Trophoblast cell (in vitro differentiated cells and primary cell): Measurements from ENCODE around the gene UBALD1.

Experiments used
- DNase-seq, 2 donors: peaks; one replicate each; pipeline ENCODE4 v3.0.0-alpha.2; 2016
- H2AFZ ChIP-seq: 2 replicates; pipeline ENCODE4 v1.6.1; 2013; ENCODE audit warnings: low read length, moderate library complexity, mild to moderate bottlenecking; ENCODE audit not compliant: insufficient read depth, poor library complexity
- H2AK5ac ChIP-seq: 2 replicates; pipeline ENCODE4 v1.6.1; 2013; ENCODE audit warnings: mild to moderate bottlenecking, low read length
- H2BK120ac ChIP-seq: 2 replicates; pipeline ENCODE4 v1.6.1; 2013; ENCODE audit warnings: low read length, mild to moderate bottlenecking, moderate library complexity; ENCODE audit not compliant: insufficient read depth, poor library complexity
- H2BK12ac ChIP-seq: 2 replicates; pipeline ENCODE4 v1.6.1; 2013; ENCODE audit warnings: mild to moderate bottlenecking, low read length, moderate library complexity
- H2BK5ac ChIP-seq: 2 replicates; pipeline ENCODE4 v1.6.1; 2013; ENCODE audit warnings: low read length, low read depth, moderate library complexity, mild to moderate bottlenecking; ENCODE audit not compliant: poor library complexity
- H3K14ac ChIP-seq: 2 replicates; pipeline ENCODE4 v1.6.1; 2013; ENCODE audit warnings: mild to moderate bottlenecking, low read length
- H3K18ac ChIP-seq: 2 replicates; pipeline ENCODE4 v1.6.1; 2013; ENCODE audit warnings: mild to moderate bottlenecking, low read length
- H3K23ac ChIP-seq: 2 replicates; pipeline ENCODE4 v1.6.1; 2013; ENCODE audit warnings: low read length
- H3K27ac ChIP-seq: 2 replicates; pipeline ENCODE4 v1.5.1; 2013; ENCODE audit warnings: low read depth, mild to moderate bottlenecking, inconsistent platforms, low read length, moderate library complexity
- H3K27me3 ChIP-seq: 2 replicates; pipeline ENCODE4 v1.6.1; 2013; ENCODE audit warnings: inconsistent platforms, mild to moderate bottlenecking, low read length, moderate library complexity; ENCODE audit not compliant: insufficient read depth
- H3K36me3 ChIP-seq, 2 experiments: 1 replicate in 1 of 2; 2 replicates in 1 of 2; pipeline ENCODE4 v1.6.1; 2013; ENCODE audit warnings: low read length in 2 of 2, mild to moderate bottlenecking in 2 of 2, moderate library complexity in 1 of 2; ENCODE audit not compliant: insufficient read depth in 2 of 2, control insufficient read depth in 1 of 2
- H3K4ac ChIP-seq: 2 replicates; pipeline ENCODE4 v1.6.1; 2013; ENCODE audit warnings: low read depth, mild to moderate bottlenecking, low read length, moderate library complexity
- H3K4me1 ChIP-seq, 2 experiments: 1 replicate in 1 of 2; 2 replicates in 1 of 2; pipeline ENCODE4 v1.6.1; 2013; ENCODE audit warnings: low read length in 2 of 2, mild to moderate bottlenecking in 2 of 2, moderate library complexity in 1 of 2; ENCODE audit not compliant: insufficient read depth in 2 of 2, control insufficient read depth in 1 of 2
- H3K4me2 ChIP-seq: 2 replicates; pipeline ENCODE4 v1.6.1; 2013; ENCODE audit warnings: inconsistent platforms, mild to moderate bottlenecking, low read length, moderate library complexity
- H3K4me3 ChIP-seq: 2 replicates; pipeline ENCODE4 v1.5.1; 2013; ENCODE audit warnings: mild to moderate bottlenecking, low read depth, low read length, inconsistent platforms
- H3K79me1 ChIP-seq: one replicate; pipeline ENCODE4 v1.6.1; 2013; ENCODE audit warnings: low read length
- H3K79me2 ChIP-seq: 2 replicates; pipeline ENCODE4 v1.6.1; 2013; ENCODE audit warnings: low read length, mild to moderate bottlenecking; ENCODE audit not compliant: control insufficient read depth, insufficient read depth, poor library complexity
- H3K9ac ChIP-seq: 2 replicates; pipeline ENCODE4 v1.6.1; 2013; ENCODE audit warnings: mild to moderate bottlenecking, low read length
- H3K9me3 ChIP-seq: 2 replicates; pipeline ENCODE4 v1.6.1; 2013; ENCODE audit warnings: low read depth, mild to moderate bottlenecking, control low read depth, inconsistent platforms, low read length; ENCODE audit not compliant: insufficient read depth
- H4K12ac ChIP-seq: 2 replicates; pipeline ENCODE4 v1.6.1; 2013; ENCODE audit warnings: low read depth, mild to moderate bottlenecking, low read length, moderate library complexity
- H4K8ac ChIP-seq: 2 replicates; pipeline ENCODE4 v1.6.1; 2013; ENCODE audit warnings: low read depth, mild to moderate bottlenecking, low read length, moderate library complexity
- H4K91ac ChIP-seq: one replicate; pipeline ENCODE4 v1.6.1; 2013; ENCODE audit warnings: low read depth, mild to moderate bottlenecking, low read length, moderate library complexity
- WGBS: extraction: QIAGEN DNeasy Blood & Tissue Kit; methylation state at CpG from one replicate; pipeline ENCODE4 v1.1.7; 2013; ENCODE audit warnings: missing lambda C conversion rate; ENCODE audit not compliant: insufficient read length, insufficient coverage; ENCODE audit errors: extremely low coverage; 5-methylcytosine and 5-hydroxymethylcytosine counted together

UBALD1 gene

GRCh38 chr16:4611337-4612021 lies 3.2 kb downstream of the UBALD1 start:
- H3K9me3 ChIP-seq = no peaks in the 10 kb centered on the region
- H2AK5ac ChIP-seq = peak overlapping the region; percentile 4
- H3K79me2 ChIP-seq = peaks cover 29% of the 10 kb centered on the region
- no peak overlapping the region for H2BK5ac ChIP-seq
- peak overlapping the region; percentile 81 for H3K4ac ChIP-seq
- H3K23ac ChIP-seq = no peak overlapping the region
- no peak overlapping the region for H4K91ac ChIP-seq
- WGBS = no CpG with 5 or more reads among the region's 22 CpGs
- H3K4me3 ChIP-seq = no peak overlapping the region
- H3K27me3 ChIP-seq = no peaks in the 10 kb centered on the region
- peaks cover 16 to 30% of the 10 kb centered on the region in 2 experiments for H3K4me1 ChIP-seq
- peaks cover 33 to 34% of the 10 kb centered on the region in 2 experiments for H3K36me3 ChIP-seq
- H4K8ac ChIP-seq = no peak overlapping the region
- H4K12ac ChIP-seq = no peak overlapping the region
- H3K18ac ChIP-seq = peak overlapping the region; percentile 1
- H2BK12ac ChIP-seq = no peak overlapping the region
- no peak overlapping the region for H2AFZ ChIP-seq
- no peak overlapping the region for H3K14ac ChIP-seq
- H3K9ac ChIP-seq = no peak overlapping the region
- no peak for DNase-seq
- peaks cover 24% of the 10 kb centered on the region for H3K79me1 ChIP-seq
- H3K27ac ChIP-seq = no peak overlapping the region
- no peak overlapping the region for H3K4me2 ChIP-seq
- no peak overlapping the region for H2BK120ac ChIP-seq

GRCh38 chr16:4610011-4611005 lies 4.4 kb downstream of the UBALD1 start:
- H3K23ac ChIP-seq = no peak overlapping the region
- H3K79me1 ChIP-seq = peaks cover 20% of the 10 kb centered on the region
- WGBS = no CpG with 5 or more reads among the region's 32 CpGs
- no peak overlapping the region for H2BK5ac ChIP-seq
- no peak overlapping the region for H2BK120ac ChIP-seq
- H3K27me3 ChIP-seq = no peaks in the 10 kb centered on the region
- H3K18ac ChIP-seq = no peak overlapping the region
- H4K8ac ChIP-seq = no peak overlapping the region
- H3K4ac ChIP-seq = no peak overlapping the region
- no peak overlapping the region for H3K4me3 ChIP-seq
- no peaks in the 10 kb centered on the region for H3K9me3 ChIP-seq
- H3K14ac ChIP-seq = no peak overlapping the region
- H4K12ac ChIP-seq = no peak overlapping the region
- no peak overlapping the region for H2AFZ ChIP-seq
- H3K9ac ChIP-seq = no peak overlapping the region
- no peak overlapping the region for H2BK12ac ChIP-seq
- peaks cover 27% of the 10 kb centered on the region for H3K79me2 ChIP-seq
- no peak overlapping the region for H4K91ac ChIP-seq
- H3K4me1 ChIP-seq = peaks cover 16 to 24% of the 10 kb centered on the region in 2 experiments
- no peak for DNase-seq
- no peak overlapping the region for H2AK5ac ChIP-seq
- no peak overlapping the region for H3K27ac ChIP-seq
- no peak overlapping the region for H3K4me2 ChIP-seq
- H3K36me3 ChIP-seq = peaks cover 33 to 34% of the 10 kb centered on the region in 2 experiments

GRCh38 chr16:4609200-4610010 lies 5.3 kb downstream of the UBALD1 start:
- no peak overlapping the region for H3K27ac ChIP-seq
- H3K18ac ChIP-seq = no peak overlapping the region
- H2BK5ac ChIP-seq = no peak overlapping the region
- no peaks in the 10 kb centered on the region for H3K27me3 ChIP-seq
- H2BK12ac ChIP-seq = no peak overlapping the region
- no peak overlapping the region for H3K14ac ChIP-seq
- peaks cover 13% of the 10 kb centered on the region for H3K79me1 ChIP-seq
- H4K91ac ChIP-seq = no peak overlapping the region
- no peak overlapping the region for H3K4ac ChIP-seq
- no peaks in the 10 kb centered on the region for H3K9me3 ChIP-seq
- H2BK120ac ChIP-seq = no peak overlapping the region
- no peak overlapping the region for H2AFZ ChIP-seq
- no peak overlapping the region for H4K12ac ChIP-seq
- H3K4me1 ChIP-seq = peaks cover 16 to 19% of the 10 kb centered on the region in 2 experiments
- no peak overlapping the region for H3K4me3 ChIP-seq
- H2AK5ac ChIP-seq = no peak overlapping the region
- no peak overlapping the region for H3K9ac ChIP-seq
- H3K23ac ChIP-seq = no peak overlapping the region
- peaks cover 33 to 34% of the 10 kb centered on the region in 2 experiments for H3K36me3 ChIP-seq
- no CpG with 5 or more reads among the region's 45 CpGs for WGBS
- no peak overlapping the region for H4K8ac ChIP-seq
- DNase-seq = no peak
- H3K4me2 ChIP-seq = no peak overlapping the region
- peaks cover 23% of the 10 kb centered on the region for H3K79me2 ChIP-seq

- no peak overlapping the region for H3K23ac ChIP-seq
- WGBS = no CpG with 5 or more reads among the region's 8 CpGs
- H4K12ac ChIP-seq = no peak overlapping the region
- H2BK5ac ChIP-seq = no peak overlapping the region
- H3K4me2 ChIP-seq = no peak overlapping the region
- no peak overlapping the region for H3K18ac ChIP-seq
- no peak overlapping the region for H3K27ac ChIP-seq
- peaks cover 13 to 16% of the 10 kb centered on the region in 2 experiments for H3K4me1 ChIP-seq
- no peak for DNase-seq
- peaks cover 33 to 34% of the 10 kb centered on the region in 2 experiments for H3K36me3 ChIP-seq
- no peak overlapping the region for H2AFZ ChIP-seq
- no peak overlapping the region for H3K4me3 ChIP-seq
- H2BK12ac ChIP-seq = no peak overlapping the region
- H3K4ac ChIP-seq = no peak overlapping the region
- no peak overlapping the region for H3K9ac ChIP-seq
- no peak overlapping the region for H2BK120ac ChIP-seq
- H3K79me1 ChIP-seq = peaks cover 9% of the 10 kb centered on the region
- no peak overlapping the region for H3K14ac ChIP-seq
- no peaks in the 10 kb centered on the region for H3K9me3 ChIP-seq
- H4K91ac ChIP-seq = no peak overlapping the region
- H3K27me3 ChIP-seq = no peaks in the 10 kb centered on the region
- peaks cover 17% of the 10 kb centered on the region for H3K79me2 ChIP-seq
- H2AK5ac ChIP-seq = no peak overlapping the region
- H4K8ac ChIP-seq = no peak overlapping the region
These were observed 6.0 kb downstream of the UBALD1 start for GRCh38 chr16:4608704-4608980.
